Loucy (cell line): ENCODE measurements around the gene L2HGDH.

Source experiments
- H2AFZ ChIP-seq: fragments of 200-600 bp; sonication (generic); 2 replicates; pipeline ENCODE4 v1.6.0; 2016; ENCODE audit warnings: antibody characterized with exemption, mild to moderate bottlenecking, low read length, moderate library complexity
- H3F3A ChIP-seq: fragments of 200-600 bp; 2 replicates; pipeline ENCODE4 v1.6.0; 2016; ENCODE audit warnings: antibody characterized with exemption, low read depth, mild to moderate bottlenecking
- H3K27me3 ChIP-seq: fragments of 200-600 bp; sonication (generic); 2 replicates; pipeline ENCODE4 v1.6.1; 2014; ENCODE audit warnings: low read length, mild to moderate bottlenecking; ENCODE audit not compliant: insufficient read depth, poor library complexity, severe bottlenecking
- H3K36me3 ChIP-seq: fragments of 200-600 bp; sonication (generic); 2 replicates; pipeline ENCODE4 v1.6.1; 2016; ENCODE audit warnings: low read length; ENCODE audit not compliant: insufficient read depth
- H3K4me1 ChIP-seq: fragments of 200-600 bp; sonication (generic); 2 replicates; pipeline ENCODE4 v1.5.1; 2014; ENCODE audit warnings: low read length, mild to moderate bottlenecking; ENCODE audit not compliant: insufficient read depth, poor library complexity, severe bottlenecking
- H3K4me2 ChIP-seq: fragments of 200-600 bp; sonication (generic); 2 replicates; pipeline ENCODE4 v1.6.0; 2014; ENCODE audit warnings: antibody characterized with exemption, low read length, low read depth, mild to moderate bottlenecking; ENCODE audit not compliant: poor library complexity, severe bottlenecking
- H3K4me3 ChIP-seq: fragments of 200-600 bp; sonication (generic); 2 replicates; pipeline ENCODE4 v1.5.1; 2014; ENCODE audit warnings: low read length, mild to moderate bottlenecking, mixed read lengths; ENCODE audit not compliant: poor library complexity, severe bottlenecking
- H3K79me2 ChIP-seq: fragments of 200-600 bp; sonication (generic); 2 replicates; pipeline ENCODE4 v1.6.1; 2014; ENCODE audit warnings: low read length; ENCODE audit not compliant: insufficient read depth
- H3K9ac ChIP-seq: fragments of 200-600 bp; sonication (generic); 2 replicates; pipeline ENCODE4 v1.6.0; 2014; ENCODE audit warnings: mild to moderate bottlenecking, low read depth, low read length, moderate library complexity; ENCODE audit not compliant: poor library complexity, severe bottlenecking
- H3K9me2 ChIP-seq: fragments of 200-600 bp; sonication (generic); replicated peaks from 2 replicates; pipeline ENCODE4 v1.6.1; 2016; ENCODE audit warnings: low read depth, low read length, mixed read lengths
- H3K9me3 ChIP-seq: fragments of 200-600 bp; sonication (generic); 2 replicates; pipeline ENCODE4 v1.6.1; 2014; ENCODE audit warnings: mild to moderate bottlenecking, antibody characterized with exemption, low read length, low read depth; ENCODE audit not compliant: insufficient read depth
- H4K20me1 ChIP-seq: fragments of 200-600 bp; sonication (generic); 2 replicates; pipeline ENCODE4 v1.6.0; 2014; ENCODE audit warnings: antibody characterized with exemption, low read length, mild to moderate bottlenecking; ENCODE audit not compliant: insufficient read depth, poor library complexity, severe bottlenecking
- EZH2phosphoT487 ChIP-seq: fragments of 200-600 bp; IDR thresholded peaks from 2 replicates; pipeline ENCODE4 v1.6.1; 2018; ENCODE audit warnings: antibody characterized with exemption, mild to moderate bottlenecking, moderate library complexity, borderline replicate concordance
- TF ChIP-seq, protein P1 (sequence below): fragments of 200-600 bp; sonication (generic); conservative IDR thresholded peaks from 2 replicates; pipeline ENCODE4 v1.5.1; 2014; ENCODE audit warnings: mild to moderate bottlenecking, antibody characterized with exemption, low read length

L2HGDH gene

DNA sequence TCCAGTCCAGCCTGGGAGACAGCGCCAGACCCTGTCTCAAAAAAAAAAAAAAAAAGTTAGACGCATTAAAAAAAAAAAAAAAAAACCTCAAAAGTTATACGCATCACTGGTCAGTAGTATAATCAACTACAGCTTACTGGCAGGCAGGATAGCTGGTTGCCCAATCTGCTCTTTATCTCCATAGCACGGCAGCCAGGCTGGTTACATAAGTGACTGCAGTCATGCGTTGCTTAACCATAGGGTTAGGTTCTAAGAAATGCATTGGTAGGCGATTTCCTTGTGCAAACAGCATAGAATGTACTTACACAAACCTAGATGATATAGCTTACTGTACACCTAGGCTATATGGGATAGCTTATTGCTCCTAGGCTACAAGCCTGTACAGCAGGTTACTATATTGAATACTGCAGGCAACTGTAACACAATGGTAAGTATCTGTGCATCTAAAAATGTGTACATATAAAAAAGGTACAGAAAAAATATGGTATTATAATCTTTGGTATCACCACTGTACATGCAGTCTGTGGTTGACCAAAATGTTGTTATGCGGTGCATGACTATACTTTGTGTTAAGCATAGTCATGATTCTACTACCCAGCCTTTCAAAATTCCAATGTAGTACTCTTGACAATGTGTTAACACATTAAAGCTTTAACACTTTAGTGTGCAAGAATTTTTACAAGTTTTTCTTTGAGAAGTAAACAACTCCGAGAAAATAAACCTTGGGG is 8.1 kb downstream of the L2HGDH start:
- Histone ChIP-seq H3K4me2 (peak overlapping the region; percentile 44), H3K4me3 (no peak overlapping the region), H3K9me2 (no peaks in the 10 kb centered on the region), H3K4me1 (peaks cover 27% of the 10 kb centered on the region), H3K9ac (no peak overlapping the region), H4K20me1 (no peaks in the 10 kb centered on the region), H2AFZ (no peak overlapping the region), H3F3A (no peaks in the 10 kb centered on the region), H3K79me2 (peaks cover 17% of the 10 kb centered on the region; the same call in 1 of the 2 replicates), H3K9me3 (no peaks in the 10 kb centered on the region), H3K27me3 (no peaks in the 10 kb centered on the region), H3K36me3 (peaks cover 16% of the 10 kb centered on the region; the same call in 1 of the 2 replicates)
- TF ChIP-seq, protein P1, sequence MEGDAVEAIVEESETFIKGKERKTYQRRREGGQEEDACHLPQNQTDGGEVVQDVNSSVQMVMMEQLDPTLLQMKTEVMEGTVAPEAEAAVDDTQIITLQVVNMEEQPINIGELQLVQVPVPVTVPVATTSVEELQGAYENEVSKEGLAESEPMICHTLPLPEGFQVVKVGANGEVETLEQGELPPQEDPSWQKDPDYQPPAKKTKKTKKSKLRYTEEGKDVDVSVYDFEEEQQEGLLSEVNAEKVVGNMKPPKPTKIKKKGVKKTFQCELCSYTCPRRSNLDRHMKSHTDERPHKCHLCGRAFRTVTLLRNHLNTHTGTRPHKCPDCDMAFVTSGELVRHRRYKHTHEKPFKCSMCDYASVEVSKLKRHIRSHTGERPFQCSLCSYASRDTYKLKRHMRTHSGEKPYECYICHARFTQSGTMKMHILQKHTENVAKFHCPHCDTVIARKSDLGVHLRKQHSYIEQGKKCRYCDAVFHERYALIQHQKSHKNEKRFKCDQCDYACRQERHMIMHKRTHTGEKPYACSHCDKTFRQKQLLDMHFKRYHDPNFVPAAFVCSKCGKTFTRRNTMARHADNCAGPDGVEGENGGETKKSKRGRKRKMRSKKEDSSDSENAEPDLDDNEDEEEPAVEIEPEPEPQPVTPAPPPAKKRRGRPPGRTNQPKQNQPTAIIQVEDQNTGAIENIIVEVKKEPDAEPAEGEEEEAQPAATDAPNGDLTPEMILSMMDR: no peak
- TF ChIP-seq EZH2phosphoT487: no peak

DNA sequence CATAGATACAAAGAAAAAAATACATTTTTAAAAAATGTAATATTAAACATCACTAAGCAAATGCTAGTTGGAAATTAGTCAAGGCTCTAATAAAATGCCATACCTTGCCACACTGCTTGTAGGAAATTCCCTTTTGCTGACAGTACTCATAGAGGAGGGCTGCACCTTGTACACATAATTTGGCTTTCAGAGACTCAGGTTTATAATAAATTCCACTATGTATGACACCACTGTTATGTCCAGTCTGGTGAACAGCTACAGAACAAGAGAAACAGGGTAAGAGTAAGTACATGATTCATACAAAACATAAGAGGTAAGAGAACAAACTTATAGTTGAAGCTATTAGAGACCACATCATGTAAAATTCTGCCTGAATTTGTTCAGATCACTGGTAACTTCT is 10.1 kb downstream of the L2HGDH start:
- Histone ChIP-seq H3K79me2 (peaks cover 6% of the 10 kb centered on the region; the same call in 1 of the 2 replicates), H3K9ac (no peak overlapping the region)

DNA sequence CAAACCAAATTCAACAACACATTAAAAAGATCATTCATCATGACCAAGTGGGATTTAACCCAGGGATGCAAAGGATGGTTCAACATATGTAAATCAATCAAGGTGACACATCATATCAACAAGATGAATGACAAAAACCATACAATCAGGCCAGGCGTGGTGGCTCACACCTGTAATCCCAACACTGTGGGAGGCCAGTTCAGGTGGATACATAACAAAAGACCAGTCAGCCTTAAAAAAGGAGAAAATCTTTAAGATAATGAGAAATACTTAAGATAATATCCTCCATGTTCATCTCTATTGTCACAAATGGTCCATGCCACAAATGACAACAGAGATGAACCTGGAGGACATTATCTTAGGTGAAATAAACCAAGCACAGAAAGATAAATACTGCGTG is 12.4 kb downstream of the L2HGDH start:
- no peaks in the 10 kb centered on the region for H3K9me2 ChIP-seq
- no peak overlapping the region for H2AFZ ChIP-seq
- no peaks in the 10 kb centered on the region; the same call in 1 of the 2 replicates for H3K79me2 ChIP-seq
- no peak overlapping the region for H3K9ac ChIP-seq
- peaks cover 7% of the 10 kb centered on the region for H3K4me1 ChIP-seq
- H4K20me1 ChIP-seq: no peaks in the 10 kb centered on the region
- H3K4me3 ChIP-seq: no peak overlapping the region
- peaks cover 16% of the 10 kb centered on the region; the same call in 1 of the 2 replicates for H3K36me3 ChIP-seq
- H3K4me2 ChIP-seq: no peak overlapping the region
- no peaks in the 10 kb centered on the region for H3K9me3 ChIP-seq
- no peaks in the 10 kb centered on the region for H3K27me3 ChIP-seq
- TF ChIP-seq, protein P1: no peak
- TF ChIP-seq EZH2phosphoT487: no peak
- no peaks in the 10 kb centered on the region for H3F3A ChIP-seq

More for the DNA sequence above, 10.1 kb downstream of the L2HGDH start:
- H3K27me3 ChIP-seq: no peaks in the 10 kb centered on the region
- H3K4me3 ChIP-seq: no peak overlapping the region
- H3K4me2 ChIP-seq: no peak overlapping the region
- H3F3A ChIP-seq: no peaks in the 10 kb centered on the region
- H3K9me3 ChIP-seq: no peaks in the 10 kb centered on the region
- H3K9me2 ChIP-seq: no peaks in the 10 kb centered on the region
- no peaks in the 10 kb centered on the region for H4K20me1 ChIP-seq
- H3K36me3 ChIP-seq: peaks cover 16% of the 10 kb centered on the region; the same call in 1 of the 2 replicates
- H2AFZ ChIP-seq: no peak overlapping the region
- H3K4me1 ChIP-seq: peaks cover 7% of the 10 kb centered on the region
- TF ChIP-seq EZH2phosphoT487: no peak
- TF ChIP-seq, protein P1: no peak
